22Rv1 (cell line): ENCODE results near the gene UBR3.

Experiments used
- CTCF ChIP-seq: fragments of 450-650 bp; IDR thresholded peaks from 2 replicates; pipeline ENCODE4 v1.5.1; 2017; ENCODE audit warnings: mild to moderate bottlenecking
- ZFX ChIP-seq: fragments of 450-650 bp; IDR thresholded peaks from 2 replicates; pipeline ENCODE4 v1.6.1; 2017; ENCODE audit warnings: antibody characterized with exemption, borderline replicate concordance

DNA sequence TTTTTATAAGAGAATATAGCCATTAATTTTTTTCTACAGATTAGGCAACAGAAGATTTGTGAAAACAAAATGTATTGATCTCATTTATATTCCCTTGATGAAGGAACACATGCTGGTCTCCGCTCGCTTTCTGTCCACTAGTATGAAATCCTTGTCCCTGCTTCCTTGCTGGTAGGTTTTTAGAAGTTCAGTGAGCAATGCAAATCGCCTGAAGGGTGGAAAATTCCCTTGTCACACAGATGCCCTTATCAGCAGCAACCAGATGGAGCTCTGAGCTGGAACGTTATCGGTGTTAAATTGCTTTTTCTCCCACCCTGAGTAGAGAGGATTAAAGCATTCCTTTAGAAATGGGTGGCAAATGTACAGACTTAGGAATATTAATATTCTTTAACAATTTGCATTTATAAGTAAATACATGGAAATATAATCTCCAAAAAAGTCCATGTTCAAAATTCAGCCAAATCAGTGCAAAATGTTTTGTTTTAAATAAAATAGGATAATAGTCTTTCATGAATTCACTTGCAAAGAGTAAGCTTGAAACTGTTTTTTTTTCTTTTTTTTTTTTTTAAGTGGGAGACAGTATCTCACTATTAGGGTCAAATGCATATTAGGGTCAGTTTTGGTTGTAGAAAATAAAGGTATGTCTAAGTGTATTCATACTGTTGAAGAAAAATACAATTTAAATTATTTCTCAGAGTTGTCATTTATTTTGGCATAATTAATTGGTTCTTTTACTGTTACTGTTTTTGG, 186.7 kb downstream of the UBR3 start:
- TF ChIP-seq CTCF (no peak), ZFX (no peak)
